GM19099 (cell line): Measurements from ENCODE around the gene FAM163B.

Experiments
- POLR2A ChIP-seq: IDR thresholded peaks from 3 replicates; pipeline ENCODE4 v1.6.1; 2011; ENCODE audit warnings: low read depth; ENCODE audit not compliant: insufficient read length; ENCODE audit errors: extremely low read depth

Gene FAM163B

DNA sequence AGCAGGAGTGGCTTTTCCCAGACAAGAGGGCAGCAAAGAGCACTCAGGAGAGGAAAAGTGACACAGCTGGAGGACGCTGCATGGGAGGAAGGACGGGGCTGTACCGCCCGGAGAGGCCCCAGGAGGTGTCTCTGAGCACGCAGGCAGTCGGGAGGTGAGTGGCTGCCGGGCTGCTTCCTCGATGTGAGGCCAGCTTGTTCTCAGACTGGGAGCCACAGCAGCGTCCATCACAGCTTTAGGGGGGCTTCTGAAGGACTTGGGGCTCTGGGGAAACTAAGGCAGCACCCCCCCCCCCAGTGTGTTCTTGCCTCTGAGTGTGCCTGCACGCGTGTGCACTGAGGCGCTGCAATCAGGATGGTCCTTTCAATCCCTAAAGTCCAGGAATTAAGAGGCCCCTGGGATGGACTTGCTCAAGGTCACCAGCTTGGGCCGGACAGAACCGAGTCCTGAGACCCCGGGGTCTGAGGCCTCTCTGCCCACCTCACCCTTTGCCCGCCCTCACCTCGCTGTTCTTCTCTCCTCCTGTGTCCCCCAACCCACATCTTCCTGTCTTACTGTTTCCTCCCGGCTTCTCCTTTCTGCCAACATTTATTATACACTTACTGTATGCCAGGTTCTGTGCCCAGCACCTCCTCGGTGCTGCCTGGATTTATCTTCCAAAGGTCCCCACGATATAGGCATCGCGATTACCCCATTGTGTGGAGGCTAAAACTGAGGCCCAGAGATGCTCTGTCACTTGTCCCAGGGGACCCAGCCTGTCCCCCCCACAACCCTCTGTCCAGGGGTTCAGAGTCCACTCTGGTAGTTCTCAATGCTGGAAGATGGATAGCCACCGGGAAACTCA is 32.9 kb downstream of the FAM163B start:
- TF ChIP-seq POLR2A, result no peak

- no peak for TF ChIP-seq POLR2A
Observed at GRCh38 chr9:133575186-133576030, 33.8 kb downstream of the FAM163B start.

- TF ChIP-seq POLR2A, result no peak
Observed at GRCh38 chr9:133574771-133575170, 34.4 kb downstream of the FAM163B start.

DNA sequence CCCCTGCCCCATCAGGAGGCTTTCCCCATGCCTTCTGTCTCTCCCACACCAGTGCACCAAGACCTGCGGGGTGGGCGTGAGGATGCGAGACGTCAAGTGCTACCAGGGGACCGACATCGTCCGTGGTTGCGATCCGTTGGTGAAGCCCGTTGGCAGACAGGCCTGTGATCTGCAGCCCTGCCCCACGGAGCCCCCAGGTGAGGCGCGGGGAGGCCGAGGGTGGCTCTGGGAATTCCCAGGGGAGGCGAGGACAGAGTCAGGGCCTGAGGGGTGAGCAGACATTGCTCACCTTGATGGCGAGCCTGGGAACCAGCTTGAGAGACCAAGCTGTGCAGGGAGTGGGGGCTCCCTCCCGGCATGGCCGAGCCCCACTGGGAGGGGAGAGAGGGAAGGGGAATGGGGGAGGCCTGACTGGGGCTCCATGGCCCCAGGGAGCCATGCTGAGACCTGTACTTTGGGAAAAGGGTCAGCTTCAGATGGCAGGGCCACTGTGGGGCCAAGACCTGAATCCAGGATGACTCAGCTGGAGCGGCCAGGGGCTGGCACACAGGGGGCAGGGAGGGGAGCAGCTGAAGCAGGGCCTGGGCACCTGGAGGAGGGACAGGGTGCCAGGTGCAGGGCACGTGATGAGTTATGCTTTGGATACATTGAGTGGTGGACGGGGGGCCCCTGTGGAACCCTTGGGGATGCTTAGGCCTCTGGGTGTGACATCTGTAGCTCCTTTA is 35.2 kb downstream of the FAM163B start:
- TF ChIP-seq POLR2A, result no peak

DNA sequence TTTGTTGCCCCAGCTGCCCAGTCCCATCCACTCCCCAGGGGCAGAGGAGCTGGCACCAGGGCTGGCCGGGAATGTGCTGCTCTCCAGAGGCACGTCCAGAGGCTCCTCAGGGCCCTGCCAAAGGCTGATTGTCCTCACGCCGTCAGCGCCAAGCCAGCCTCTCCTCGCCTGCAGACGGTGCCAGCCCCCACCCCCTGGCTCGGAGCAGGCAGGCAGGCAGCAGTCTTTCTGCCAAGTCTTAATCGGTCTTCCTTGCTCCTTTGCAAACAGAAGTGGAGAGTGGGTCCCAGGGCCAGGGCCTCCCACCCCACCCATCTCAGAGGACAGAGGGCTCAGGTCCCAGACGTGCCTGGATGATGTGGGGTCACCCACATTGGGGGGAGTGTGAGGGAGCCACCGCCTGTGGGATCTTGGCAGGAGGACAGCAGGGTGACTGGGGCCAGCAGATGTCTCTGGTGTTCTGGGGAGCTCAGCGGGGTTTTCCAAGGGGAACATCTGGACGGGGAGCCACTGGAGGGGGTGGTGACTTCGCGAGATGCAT is 36.3 kb downstream of the FAM163B start:
- no peak for TF ChIP-seq POLR2A

- no peak for TF ChIP-seq POLR2A
Observed at GRCh38 chr9:133571896-133572595, 37.1 kb downstream of the FAM163B start.

DNA sequence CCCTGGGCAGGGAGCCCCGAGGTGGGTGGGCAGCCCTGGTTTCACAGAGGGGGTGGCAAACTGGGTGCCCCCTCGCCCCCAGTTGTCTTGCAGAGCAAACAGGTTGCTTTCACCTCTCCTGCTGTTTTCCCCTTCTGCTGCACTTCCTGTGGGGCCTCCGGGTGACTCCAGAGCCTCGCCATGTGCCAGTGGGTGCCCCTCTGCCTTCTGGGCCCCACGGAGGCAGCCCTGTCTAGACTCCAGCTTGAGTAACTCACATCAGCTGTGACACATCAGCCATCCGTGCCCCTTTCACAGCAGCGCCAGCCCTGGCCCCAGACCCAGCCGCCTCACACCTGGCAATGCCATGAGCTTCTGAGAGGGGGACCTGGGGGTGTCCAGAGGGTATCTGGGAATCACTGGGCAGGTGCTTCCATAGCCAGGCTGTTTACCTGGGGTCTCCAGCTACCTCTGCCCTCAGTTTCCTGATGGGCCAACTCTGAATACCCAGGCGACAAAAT is 37.7 kb downstream of the FAM163B start:
- no peak for TF ChIP-seq POLR2A

DNA sequence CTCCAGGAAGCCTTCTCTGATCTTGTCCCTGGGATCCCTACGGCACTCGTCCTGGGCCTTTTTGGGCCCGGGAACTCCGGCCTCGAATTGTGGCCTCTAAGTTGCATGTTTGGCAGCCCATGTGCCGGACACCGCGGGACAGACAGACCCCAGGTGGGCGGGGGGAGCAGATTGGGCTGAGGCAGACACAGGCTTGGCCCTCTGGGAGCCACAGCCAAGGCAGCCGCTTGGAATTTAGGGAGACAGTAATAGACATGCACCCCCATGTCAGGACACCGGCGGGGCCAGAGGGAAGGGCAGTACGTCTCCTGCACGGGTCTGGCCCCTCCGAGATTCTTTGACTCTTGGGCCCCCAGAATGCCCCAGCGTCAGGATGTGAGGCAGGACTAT is 38.5 kb downstream of the FAM163B start:
- TF ChIP-seq POLR2A, result no peak

DNA sequence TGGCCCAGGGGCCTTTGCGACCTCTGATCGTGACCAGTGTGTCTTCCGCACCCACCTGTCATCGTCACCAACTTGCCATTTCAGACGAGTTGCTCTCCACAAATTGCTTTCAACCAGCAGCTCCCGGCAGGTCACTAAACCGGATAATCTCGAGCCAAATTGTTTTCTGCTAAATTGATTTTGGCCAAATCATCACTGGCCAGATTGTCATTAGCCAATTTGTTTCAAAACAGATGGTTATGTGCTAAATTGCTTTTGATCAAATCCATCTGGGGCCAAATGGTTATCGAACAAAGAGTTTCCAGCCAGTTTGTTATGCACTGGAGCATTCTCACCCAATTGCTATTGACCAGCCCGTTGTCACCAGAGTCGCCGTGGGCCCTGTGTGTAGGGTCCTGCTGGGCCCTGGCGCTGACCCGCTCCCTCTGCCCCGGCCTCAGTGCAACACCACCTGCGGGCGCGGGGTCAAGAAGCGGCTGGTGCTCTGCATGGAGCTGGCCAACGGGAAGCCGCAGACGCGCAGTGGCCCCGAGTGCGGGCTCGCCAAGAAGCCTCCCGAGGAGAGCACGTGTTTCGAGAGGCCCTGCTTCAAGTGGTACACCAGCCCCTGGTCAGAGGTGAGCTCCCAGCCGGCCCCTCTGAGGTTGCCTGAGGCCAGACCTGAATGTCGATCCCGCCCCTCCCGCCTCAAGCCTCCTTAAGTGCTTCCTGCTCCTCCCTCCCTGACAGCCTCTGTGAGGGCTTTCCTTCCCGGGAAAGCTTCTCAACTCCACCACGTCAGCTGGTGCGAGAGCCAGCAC is 39.1 kb downstream of the FAM163B start:
- no peak for TF ChIP-seq POLR2A

GRCh38 chr9:133569121-133569785 is 39.9 kb downstream of the FAM163B start:
- TF ChIP-seq POLR2A, result no peak

DNA sequence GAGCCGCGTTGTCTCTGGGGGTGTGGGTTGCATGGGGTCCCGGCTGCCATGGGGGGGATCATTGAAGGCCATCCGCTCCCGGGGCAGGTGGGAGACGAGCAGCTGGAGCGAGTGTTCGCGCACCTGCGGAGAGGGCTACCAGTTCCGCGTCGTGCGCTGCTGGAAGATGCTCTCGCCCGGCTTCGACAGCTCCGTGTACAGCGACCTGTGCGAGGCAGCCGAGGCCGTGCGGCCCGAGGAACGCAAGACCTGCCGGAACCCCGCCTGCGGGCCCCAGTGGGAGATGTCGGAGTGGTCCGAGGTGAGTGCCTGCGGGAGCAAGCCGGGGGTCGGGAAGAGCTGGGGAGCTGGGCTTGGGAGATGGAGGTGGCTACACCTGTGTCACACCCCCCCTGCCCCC is 41.0 kb downstream of the FAM163B start:
- no peak for TF ChIP-seq POLR2A

- TF ChIP-seq POLR2A, result no peak
Observed at GRCh38 chr9:133566817-133567216, 42.4 kb downstream of the FAM163B start.

GRCh38 chr9:133566382-133566781 is 42.8 kb downstream of the FAM163B start:
- no peak for TF ChIP-seq POLR2A

DNA sequence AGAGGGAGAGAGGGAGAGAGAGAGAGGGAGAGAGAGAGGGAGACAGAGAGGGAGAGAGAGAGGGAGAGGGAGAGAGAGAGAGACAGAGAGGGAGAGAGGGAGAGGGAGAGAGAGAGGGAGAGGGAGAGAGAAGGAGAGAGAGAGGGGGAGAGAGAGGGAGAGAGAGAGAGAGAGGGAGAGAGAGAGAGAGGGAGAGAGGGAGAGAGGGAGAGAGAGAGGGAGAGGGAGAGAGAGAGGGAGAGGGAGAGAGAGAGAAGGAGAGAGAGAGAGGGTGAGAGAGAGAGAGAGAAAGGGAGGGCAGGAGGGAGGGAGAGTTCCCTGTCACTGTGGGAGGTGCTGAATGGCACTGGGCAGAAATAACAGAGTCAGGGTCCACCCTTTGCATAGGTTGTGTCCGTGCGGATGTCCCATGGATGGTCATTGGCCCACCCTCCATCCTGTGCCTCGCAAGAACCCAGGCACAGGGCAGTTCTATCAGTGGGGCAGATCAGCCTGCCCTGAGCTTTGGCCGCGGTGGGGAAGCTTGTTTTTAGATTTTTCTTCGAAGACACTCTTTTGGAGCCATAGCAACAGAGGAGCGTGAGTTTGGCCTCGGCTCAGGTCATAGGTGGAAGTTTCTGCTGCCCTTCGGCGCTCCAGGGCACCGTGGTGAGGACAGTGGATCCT is 44.6 kb downstream of the FAM163B start:
- TF ChIP-seq POLR2A, result no peak
